H1 (cell line): ENCODE data around the gene CYYR1. TPM values are rescaled to one million over a fixed set of nuclear protein-coding genes. Genes with fewer than 3 reads are reported as not detected.

Source experiments
- CTCF ChIA-PET: fragments of 300-600 bp; sonication (Branson Sonifier 250); formaldehyde crosslinking; loops from one replicate; lab custom pipeline; 2021; ENCODE audit not compliant: partially characterized antibody; lab: Charles Lee
- POLR2A ChIA-PET: fragments of 300-600 bp; sonication (Branson Sonifier 250); formaldehyde crosslinking; loops from one replicate; lab custom pipeline; 2021; ENCODE audit warnings: inconsistent platforms; ENCODE audit not compliant: partially characterized antibody; lab: Charles Lee
- DNase-seq, 2 experiments: peaks; one replicate each; pipeline versions ENCODE4 v3.0.0 to v3.0.0-alpha.2; 2010 to 2022; ENCODE audit warnings: low spot score in 2 of 2, low read depth in 1 of 2, mixed read lengths in 1 of 2
- FAIRE-seq: peaks from 2 replicates; lab custom pipeline; 2011; peaks lifted over from hg19 to GRCh38; lab: Jason Lieb, UNC
- H2AFZ ChIP-seq: 2 replicates; pipeline ENCODE4 v1.8.1; 2012; ENCODE audit warnings: low read length, inconsistent platforms
- H2AK5ac ChIP-seq: 2 replicates; pipeline ENCODE4 v1.6.1; 2013; ENCODE audit warnings: low read depth, low read length
- H2BK120ac ChIP-seq: replicated peaks from 2 replicates; pipeline ENCODE3; 2013; ENCODE audit warnings: low read depth, low read length, inconsistent platforms
- H2BK12ac ChIP-seq: 2 replicates; pipeline ENCODE4 v1.6.1; 2013; ENCODE audit warnings: low read depth, low read length
- H2BK15ac ChIP-seq: 2 replicates; pipeline ENCODE4 v1.6.1; 2013; ENCODE audit warnings: low read length
- H2BK20ac ChIP-seq: 2 replicates; pipeline ENCODE4 v1.6.1; 2013; ENCODE audit warnings: low read length
- H2BK5ac ChIP-seq: 2 replicates; pipeline ENCODE4 v1.6.1; 2013; ENCODE audit warnings: low read depth, low read length
- H3K14ac ChIP-seq: 2 replicates; pipeline ENCODE4 v1.6.1; 2013; ENCODE audit warnings: inconsistent platforms; ENCODE audit not compliant: insufficient read length
- H3K18ac ChIP-seq: 2 replicates; pipeline ENCODE4 v1.6.1; 2013; ENCODE audit warnings: low read length; ENCODE audit errors: extremely low read depth
- H3K23ac ChIP-seq: 2 replicates; pipeline ENCODE4 v1.6.1; 2013; ENCODE audit warnings: inconsistent platforms; ENCODE audit not compliant: insufficient read length
- H3K23me2 ChIP-seq: 2 replicates; pipeline ENCODE4 v1.6.1; 2013; ENCODE audit warnings: low read depth, low read length
- H3K27ac ChIP-seq: 2 replicates; pipeline ENCODE4 v1.6.1; 2011; ENCODE audit warnings: low read depth, low read length, inconsistent platforms
- H3K27me3 ChIP-seq, 4 experiments: replicated peaks in 1 of 4; 1 replicate in 1 of 4; 2 replicates in 3 of 4; pipeline versions ENCODE4 v1.6.1 to v1.8.1; 2011 to 2013; ENCODE audit warnings: low read length in 3 of 4, mild to moderate bottlenecking in 3 of 4, inconsistent platforms in 2 of 4, mixed read lengths in 2 of 4, moderate library complexity in 1 of 4; ENCODE audit not compliant: control insufficient read depth in 3 of 4, insufficient read depth in 3 of 4; ENCODE audit errors: extremely low read depth in 1 of 4
- H3K36me3 ChIP-seq, 4 experiments: 2 replicates each; pipeline versions ENCODE4 v1.6.1 to v1.8.1; 2011 to 2013; ENCODE audit warnings: mild to moderate bottlenecking in 4 of 4, low read length in 3 of 4, moderate library complexity in 2 of 4, control low read depth in 1 of 4, inconsistent platforms in 1 of 4; ENCODE audit not compliant: insufficient read depth in 4 of 4, control insufficient read depth in 2 of 4
- H3K4ac ChIP-seq: replicated peaks from 2 replicates; pipeline ENCODE3; 2013; ENCODE audit warnings: low read length, low read depth, mixed read lengths, inconsistent platforms; ENCODE audit not compliant: insufficient read length
- H3K4me1 ChIP-seq, 4 experiments: replicated peaks in 1 of 4; 1 replicate in 1 of 4; 2 replicates in 3 of 4; pipeline versions ENCODE4 v1.6.1 to v1.8.1; 2011 to 2013; ENCODE audit warnings: low read length in 3 of 4, inconsistent platforms in 2 of 4, mixed read lengths in 1 of 4; ENCODE audit not compliant: insufficient read depth in 4 of 4, control insufficient read depth in 3 of 4
- H3K4me2 ChIP-seq, 2 experiments: 2 replicates each; pipeline versions ENCODE4 v1.6.1 to v1.8.1; 2011 to 2013; ENCODE audit warnings: low read depth in 2 of 2, low read length in 2 of 2, control low read depth in 1 of 2, inconsistent platforms in 1 of 2, mild to moderate bottlenecking in 1 of 2; ENCODE audit not compliant: insufficient read depth in 1 of 2
- H3K4me3 ChIP-seq, 4 experiments: fragments of 200-600, 300-600 bp in 1 of 4; sonication (generic), shearing (Covaris generic), sonication (Bioruptor Twin) in 1 of 4; 2 replicates each; pipeline versions ENCODE4 v1.5.1 to v1.8.1; 2011 to 2016; ENCODE audit warnings: low read length in 4 of 4, low read depth in 3 of 4, control low read depth in 2 of 4, inconsistent platforms in 2 of 4, mild to moderate bottlenecking in 2 of 4, mixed read lengths in 1 of 4, moderate library complexity in 1 of 4; ENCODE audit not compliant: insufficient read depth in 2 of 4; ENCODE audit errors: extremely low read depth in 1 of 4
- H3K56ac ChIP-seq: replicated peaks from 2 replicates; pipeline ENCODE3; 2013; ENCODE audit warnings: low read depth, mild to moderate bottlenecking, mixed read lengths, low read length, inconsistent platforms; ENCODE audit not compliant: insufficient read length
- H3K79me1 ChIP-seq: 2 replicates; pipeline ENCODE4 v1.6.1; 2013; ENCODE audit warnings: low read depth, low read length, control low read depth
- H3K79me2 ChIP-seq, 2 experiments: 2 replicates each; pipeline versions ENCODE4 v1.6.1 to v1.8.1; 2012 to 2013; ENCODE audit warnings: low read length in 2 of 2, mild to moderate bottlenecking in 2 of 2, inconsistent platforms in 1 of 2; ENCODE audit not compliant: insufficient read depth in 2 of 2, control insufficient read depth in 1 of 2
- H3K9ac ChIP-seq, 4 experiments: replicated peaks in 1 of 4; 1 replicate in 1 of 4; 2 replicates in 3 of 4; pipeline versions ENCODE4 v1.6.1 to v1.8.1; 2011 to 2013; ENCODE audit warnings: low read depth in 3 of 4, low read length in 3 of 4, control low read depth in 2 of 4, mild to moderate bottlenecking in 2 of 4, moderate library complexity in 2 of 4, inconsistent platforms in 1 of 4; ENCODE audit errors: extremely low read depth in 1 of 4
- H3K9me3 ChIP-seq, 2 experiments: 2 replicates each; pipeline versions ENCODE4 v1.6.1 to v1.8.1; 2012 to 2013; ENCODE audit warnings: mild to moderate bottlenecking in 2 of 2, moderate library complexity in 2 of 2, control low read depth in 1 of 2, inconsistent platforms in 1 of 2, low read depth in 1 of 2, low read length in 1 of 2, mixed read lengths in 1 of 2; ENCODE audit not compliant: insufficient read depth in 2 of 2
- H4K20me1 ChIP-seq, 2 experiments: replicated peaks in 1 of 2; 2 replicates each; pipeline versions ENCODE3 to v1.8.1; 2011 to 2013; ENCODE audit warnings: inconsistent platforms in 2 of 2, low read length in 2 of 2, mild to moderate bottlenecking in 1 of 2; ENCODE audit not compliant: insufficient read depth in 2 of 2, control insufficient read depth in 1 of 2
- H4K5ac ChIP-seq: 2 replicates; pipeline ENCODE4 v1.6.1; 2013; ENCODE audit warnings: low read length, low read depth, mixed read lengths, inconsistent platforms; ENCODE audit not compliant: insufficient read length
- H4K8ac ChIP-seq: 2 replicates; pipeline ENCODE4 v1.8.0; 2013; ENCODE audit warnings: mild to moderate bottlenecking, moderate library complexity, low read length, inconsistent platforms; ENCODE audit not compliant: insufficient read depth; ENCODE audit errors: extremely low read depth
- H4K91ac ChIP-seq: replicated peaks from 2 replicates; pipeline ENCODE3; 2013; ENCODE audit warnings: low read length, mixed read lengths, inconsistent platforms; ENCODE audit not compliant: insufficient read length
- BCL11A ChIP-seq, 2 experiments: IDR thresholded peaks; one replicate each; pipeline ENCODE4 v1.6.1; 2011; ENCODE audit warnings: low read depth in 2 of 2, low read length in 2 of 2, mild to moderate bottlenecking in 2 of 2
- HDAC6 ChIP-seq: IDR thresholded peaks from one replicate; pipeline ENCODE4 v1.7.1; 2012; ENCODE audit warnings: low read depth, mild to moderate bottlenecking, inconsistent platforms, low read length, moderate library complexity
- JUN ChIP-seq: IDR thresholded peaks from 2 replicates; pipeline ENCODE4 v1.6.1; 2011; ENCODE audit warnings: low read depth, mild to moderate bottlenecking, improper control_type of control experiment, low read length
- SAP30 ChIP-seq: fragments of 300-600 bp; sonication (generic); IDR thresholded peaks from 2 replicates; pipeline ENCODE4 v1.7.1; 2012; ENCODE audit warnings: low read length, moderate library complexity, mild to moderate bottlenecking, inconsistent platforms; ENCODE audit not compliant: insufficient read depth, insufficient replicate concordance
- SP1 ChIP-seq: IDR thresholded peaks from 2 replicates; pipeline ENCODE4 v1.6.1; 2011; ENCODE audit warnings: low read depth, low read length
- TCF12 ChIP-seq: IDR thresholded peaks from 2 replicates; pipeline ENCODE4 v1.6.1; 2011; ENCODE audit warnings: low read depth, mild to moderate bottlenecking, low read length
- TEAD4 ChIP-seq: IDR thresholded peaks from 2 replicates; pipeline ENCODE4 v1.6.1; 2012; ENCODE audit warnings: low read depth, low read length, inconsistent platforms, mixed read lengths
- ZNF274 ChIP-seq: IDR thresholded peaks from 2 replicates; pipeline ENCODE4 v1.7.0; 2012; ENCODE audit warnings: low read length, borderline replicate concordance; ENCODE audit errors: extremely low read depth
- WGBS, 2 experiments: shearing (Covaris generic) in 1 of 2; methylation state at CpG; one replicate each; pipeline versions ENCODE4 v1.1.6 to v1.1.7; 2013 to 2015; ENCODE audit warnings: low lambda C conversion rate in 2 of 2, mixed read lengths in 2 of 2, inconsistent platforms in 1 of 2, low coverage in 1 of 2, missing lambda C conversion rate in 1 of 2; ENCODE audit not compliant: insufficient replicate concordance in 2 of 2, insufficient coverage in 1 of 2, insufficient read length in 1 of 2; ENCODE audit errors: extremely low coverage in 1 of 2, missing lambda C conversion rate in 1 of 2; 5-methylcytosine and 5-hydroxymethylcytosine counted together
- polyA plus RNA-seq, 7 experiments: library from polyadenylated mRNA; depleted of rRNA in 3 of 7; stranded (reverse) in 5 of 7; unstranded in 2 of 7; fragments of >200 nt in 5 of 7; fragments of 200-250 nt in 2 of 7; gene quantifications; 1 replicate in 5 of 7; 2 replicates in 1 of 7; 4 replicates in 1 of 7; pipeline versions ENCODE4 v1.2.1 to v1.2.3, GENCODE V29; 2011 to 2013; ENCODE audit warnings: missing spikeins in 2 of 7, mixed read lengths in 2 of 7
- total RNA-seq: library from RNA; stranded (reverse); fragmentation: NEBNext Ultra II Directional; extraction: Animal tissue kit (Norgen Biotek cat#: 25700); gene quantifications from 2 replicates; pipeline ENCODE4 v1.2.1, GENCODE V29; 2021

The CYYR1 gene
- total and polyA plus RNA-seq, 2 of the 8 experiments (the other 6 are each of a cell fraction or from before 2014, with no cell fraction given), result 12.2 to 37.9 TPM

DNA sequence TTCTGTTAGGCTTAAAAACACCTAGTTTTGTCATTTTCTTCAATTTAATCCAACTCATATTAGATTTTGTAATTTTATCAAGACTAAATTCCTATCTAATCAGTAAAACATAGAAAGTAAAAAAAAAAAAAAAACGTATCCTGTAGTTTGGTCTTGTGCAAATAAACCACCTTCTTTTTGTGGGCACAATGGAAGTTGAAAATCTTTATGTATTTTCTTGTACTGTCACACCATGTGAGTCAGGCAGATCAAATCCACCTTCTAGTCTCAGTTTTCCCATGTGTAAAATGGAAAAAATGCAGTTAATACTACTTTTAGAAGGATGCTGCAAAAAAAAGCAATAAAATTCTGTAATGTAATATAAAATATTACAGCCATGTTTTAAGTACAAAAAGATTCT, 129.8 kb downstream of the CYYR1 start:
- no peak overlapping the region for H2BK20ac ChIP-seq
- H2BK15ac ChIP-seq, result no peak overlapping the region
- no peak overlapping the region for H3K27ac ChIP-seq
- no peak overlapping the region for H3K4ac ChIP-seq
- no peak overlapping the region for H3K14ac ChIP-seq
- H3K9ac ChIP-seq, result no peak overlapping the region
- FAIRE-seq (no peak), DNase-seq (no peak)
- no peaks in the 10 kb centered on the region for H3K79me2 ChIP-seq
- no peak overlapping the region for H4K91ac ChIP-seq
- TF ChIP-seq HDAC6 (no peak), JUN (no peak), ZNF274 (no peak), TEAD4 (no peak), BCL11A (IDR thresholded peaks at IDR 0.05; ENCODE audit: low read depth in 2 of 2, low read length in 2 of 2) (no peak), SAP30 (no peak), SP1 (no peak), TCF12 (no peak)
- no peak overlapping the region for H3K4me3 ChIP-seq
- H3K56ac ChIP-seq, result no peak overlapping the region
- no peak overlapping the region for H2AFZ ChIP-seq
- H4K20me1 ChIP-seq, result no peaks in the 10 kb centered on the region
- ChIA-PET POLR2A (no interaction called here), CTCF (no interaction called here)
- no peaks in the 10 kb centered on the region; a peak in 1 of 7 replicates for H3K4me1 ChIP-seq
- H3K36me3 ChIP-seq, result no peaks in the 10 kb centered on the region
- H3K18ac ChIP-seq, result no peak overlapping the region
- H3K23ac ChIP-seq, result no peak overlapping the region
- H2BK120ac ChIP-seq, result no peak overlapping the region
- H2BK5ac ChIP-seq, result no peak overlapping the region
- H3K4me2 ChIP-seq, result no peak overlapping the region
- no peaks in the 10 kb centered on the region for H3K23me2 ChIP-seq
- no peaks in the 10 kb centered on the region for H3K79me1 ChIP-seq
- H4K8ac ChIP-seq, result no peak overlapping the region
- no peaks in the 10 kb centered on the region for H3K9me3 ChIP-seq
- no peak overlapping the region for H2BK12ac ChIP-seq
- no peak overlapping the region for H2AK5ac ChIP-seq
- peaks cover 0 to 1% (median 0%) of the 10 kb centered on the region in 4 experiments; a peak in 1 of 7 replicates for H3K27me3 ChIP-seq
- no peak overlapping the region for H4K5ac ChIP-seq
- WGBS, 2 experiments, result 81% methylated on average over 1 of the region's 1 CpG; no CpG with 5 or more reads in 1 of the 2 experiments
